Measurements from ENCODE around the gene HMCN1.

- TF ChIP-seq CTCF (IDR thresholded peaks at IDR 0.05) (no peak), POLR2AphosphoS5 (IDR thresholded peaks at IDR 0.05; ENCODE audit: low read depth, low read length) (no peak), REST (IDR thresholded peaks at IDR 0.05; ENCODE audit: insufficient read depth in 1 of 2, low read depth in 2 of 2, low read length in 1 of 2) (no peak)
These were observed 490.9 kb downstream of the HMCN1 start for GRCh38 chr1:186225096-186225495.

All from Panc1 (cell line).